MM.1S (cell line): Measurements from ENCODE around the gene PRKRIP1.
"Not testable (repeated sequence)": the region's sequence is repeated elsewhere in the genome, so short reads cannot be mapped to it uniquely, and the experiment has no call there.

Experiments
- DNase-seq: peaks from one replicate; pipeline ENCODE4 v3.0.0-alpha.2; 2015
- H2AFZ ChIP-seq: fragments of 300-600 bp; sonication (generic); 2 replicates; pipeline ENCODE4 v1.6.0; 2016; ENCODE audit warnings: antibody characterized with exemption, low read length
- H3F3A ChIP-seq: fragments of 300-600 bp; sonication (generic); 2 replicates; pipeline ENCODE4 v1.6.1; 2016; ENCODE audit warnings: mild to moderate bottlenecking, antibody characterized with exemption, low read length, moderate library complexity, mixed read lengths; ENCODE audit not compliant: insufficient read depth
- H3K27ac ChIP-seq: fragments of 300-600 bp; sonication (generic); 2 replicates; pipeline ENCODE4 v1.5.1; 2016; ENCODE audit warnings: mild to moderate bottlenecking, low read length
- H3K27me3 ChIP-seq: fragments of 300-600 bp; sonication (generic); replicated peaks from 2 replicates; pipeline ENCODE4 v1.6.0; 2016; ENCODE audit warnings: low read length; ENCODE audit not compliant: insufficient read depth
- H3K36me3 ChIP-seq: fragments of 300-600 bp; sonication (generic); replicated peaks from 2 replicates; pipeline ENCODE4 v1.6.1; 2016; ENCODE audit warnings: mild to moderate bottlenecking, low read length, mixed read lengths; ENCODE audit not compliant: insufficient read depth
- H3K4me1 ChIP-seq: fragments of 300-600 bp; sonication (generic); 2 replicates; pipeline ENCODE4 v1.6.1; 2016; ENCODE audit warnings: low read length, mixed read lengths
- H3K4me2 ChIP-seq: fragments of 300-600 bp; sonication (generic); 2 replicates; pipeline ENCODE4 v1.6.0; 2016; ENCODE audit warnings: low read depth, low read length
- H3K4me3 ChIP-seq: fragments of 300-600 bp; sonication (generic); 2 replicates; pipeline ENCODE4 v1.5.1; 2016; ENCODE audit warnings: low read length, mixed read lengths
- H3K79me2 ChIP-seq: fragments of 300-600 bp; sonication (generic); 2 replicates; pipeline ENCODE4 v1.6.1; 2016; ENCODE audit warnings: mixed run types, low read length, mixed read lengths
- H3K9ac ChIP-seq: fragments of 300-600 bp; sonication (generic); 2 replicates; pipeline ENCODE4 v1.6.1; 2016; ENCODE audit warnings: low read length, mixed read lengths
- H3K9me2 ChIP-seq: fragments of 300-600 bp; sonication (generic); replicated peaks from 2 replicates; pipeline ENCODE4 v1.6.1; 2016; ENCODE audit warnings: mild to moderate bottlenecking, low read length, mixed read lengths; ENCODE audit not compliant: insufficient read depth
- H3K9me3 ChIP-seq: fragments of 300-600 bp; sonication (generic); replicated peaks from 2 replicates; pipeline ENCODE4 v1.6.1; 2016; ENCODE audit warnings: mild to moderate bottlenecking, low read length, mixed read lengths; ENCODE audit not compliant: insufficient read depth
- H4K20me1 ChIP-seq: fragments of 300-600 bp; sonication (generic); 2 replicates; pipeline ENCODE4 v1.6.1; 2016; ENCODE audit warnings: mild to moderate bottlenecking, low read length, moderate library complexity, mixed read lengths; ENCODE audit not compliant: insufficient read depth
- CTCF ChIP-seq: fragments of 300-600 bp; sonication (generic); IDR thresholded peaks from 2 replicates; pipeline ENCODE4 v1.5.1; 2016; ENCODE audit warnings: antibody characterized with exemption, low read length, mixed read lengths
- EZH2 ChIP-seq: fragments of 300-600 bp; sonication (generic); optimal IDR thresholded peaks from 2 replicates; pipeline ENCODE3; 2017; ENCODE audit warnings: low read depth, mild to moderate bottlenecking, antibody characterized with exemption, low read length, mixed read lengths
- EZH2phosphoT487 ChIP-seq: fragments of 300-600 bp; sonication (generic); IDR thresholded peaks from 2 replicates; pipeline ENCODE4 v1.6.1; 2018; ENCODE audit warnings: antibody characterized with exemption, low read length

Gene PRKRIP1

GRCh38 chr7:102473271-102473991 lies 77.3 kb downstream of the PRKRIP1 start:
- H2AFZ ChIP-seq: no peak overlapping the region
- H4K20me1 ChIP-seq: no peaks in the 10 kb centered on the region
- no peaks in the 10 kb centered on the region; the same call in 1 of the 2 replicates for H3K36me3 ChIP-seq
- H3K4me1 ChIP-seq: no peaks in the 10 kb centered on the region
- H3K9ac ChIP-seq: no peak overlapping the region
- peaks cover 32% of the 10 kb centered on the region for H3K79me2 ChIP-seq
- TF ChIP-seq CTCF (no peak), EZH2 (no peak), EZH2phosphoT487 (no peak)
- no peak overlapping the region for H3K27ac ChIP-seq
- H3K27me3 ChIP-seq: no peaks in the 10 kb centered on the region
- H3K4me3 ChIP-seq: no peak overlapping the region
- no peaks in the 10 kb centered on the region for H3K9me3 ChIP-seq
- H3K9me2 ChIP-seq: no peaks in the 10 kb centered on the region
- H3K4me2 ChIP-seq: no peak overlapping the region
- no peaks in the 10 kb centered on the region for H3F3A ChIP-seq
- peak; percentile 4 for DNase-seq

GRCh38 chr7:102474116-102474515 lies 78.0 kb downstream of the PRKRIP1 start:
- not testable (repeated sequence) for H3F3A ChIP-seq, DNase-seq, H3K4me1 ChIP-seq, H3K36me3 ChIP-seq, H2AFZ ChIP-seq, H3K27ac ChIP-seq, H3K9ac ChIP-seq, H4K20me1 ChIP-seq, H3K4me3 ChIP-seq, H3K4me2 ChIP-seq, H3K9me3 ChIP-seq, H3K9me2 ChIP-seq, H3K27me3 ChIP-seq
- H3K79me2 ChIP-seq: peaks cover 25% of the 10 kb centered on the region

- H3K36me3 ChIP-seq, H3F3A ChIP-seq, H3K27ac ChIP-seq, H3K27me3 ChIP-seq, H2AFZ ChIP-seq, DNase-seq, H4K20me1 ChIP-seq, H3K9me2 ChIP-seq, H3K4me1 ChIP-seq, H3K9ac ChIP-seq, H3K9me3 ChIP-seq, H3K4me3 ChIP-seq, H3K4me2 ChIP-seq: not testable (repeated sequence)
- H3K79me2 ChIP-seq: peaks cover 21% of the 10 kb centered on the region
Observed at GRCh38 chr7:102474736-102475435, 78.7 kb downstream of the PRKRIP1 start.
